Esophagus (tissue), 2 donors: ENCODE results near the gene EPHX1. TPM values are rescaled to one million over a fixed set of nuclear protein-coding genes. Genes with fewer than 3 reads are reported as not detected.
A peak's percentile ranks its signal among the peaks of the same experiment; 100 is the strongest.

Source experiments
- H3K27ac ChIP-seq, 2 donors: one replicate each; pipeline ENCODE4 v1.5.1; 2013; ENCODE audit warnings: low read depth in 2 of 2, mild to moderate bottlenecking in 2 of 2, inconsistent platforms in 1 of 2, low read length in 1 of 2, moderate library complexity in 1 of 2
- H3K27me3 ChIP-seq, 2 donors: one replicate each; pipeline ENCODE4 v1.6.1; 2013; ENCODE audit warnings: low read length in 2 of 2, control low read depth in 1 of 2, mild to moderate bottlenecking in 1 of 2; ENCODE audit not compliant: insufficient read depth in 2 of 2, control insufficient read depth in 1 of 2
- H3K36me3 ChIP-seq, 2 donors: one replicate each; pipeline ENCODE4 v1.6.1; 2013; ENCODE audit warnings: low read length in 1 of 2; ENCODE audit not compliant: control insufficient read depth in 2 of 2, insufficient read depth in 2 of 2
- H3K4me1 ChIP-seq, 2 donors: one replicate each; pipeline ENCODE4 v1.6.1; 2013; ENCODE audit warnings: low read length in 1 of 2; ENCODE audit not compliant: control insufficient read depth in 2 of 2, insufficient read depth in 2 of 2
- H3K4me3 ChIP-seq, 2 donors: one replicate each; pipeline ENCODE4 v1.5.1; 2013; ENCODE audit warnings: low read length in 2 of 2, mild to moderate bottlenecking in 2 of 2, low read depth in 1 of 2, moderate library complexity in 1 of 2
- H3K9me3 ChIP-seq, 2 donors: one replicate each; pipeline ENCODE4 v1.6.1; 2013; ENCODE audit warnings: mild to moderate bottlenecking in 2 of 2, low read depth in 1 of 2, low read length in 1 of 2, moderate library complexity in 1 of 2; ENCODE audit not compliant: control insufficient read depth in 2 of 2, insufficient read depth in 1 of 2
- WGBS, 2 donors: extraction: QIAGEN DNeasy Blood & Tissue Kit; methylation state at CpG; one replicate each; pipeline ENCODE4 v1.1.7; 2013; 5-methylcytosine and 5-hydroxymethylcytosine counted together
- polyA plus RNA-seq, 2 donors: library from polyadenylated mRNA; stranded (reverse); fragments of 200-250 nt; gene quantifications; one replicate each; pipeline ENCODE4 v1.2.3, GENCODE V29; 2013
- donor health status: healthy with polysubstance abuse.
- donor health status: Bipolar disorder and iron deficiency.

EPHX1 gene
- polyA plus RNA-seq, 2 donors = 62.5 to 90.7 TPM

- Histone ChIP-seq H3K9me3 (no peaks in the 10 kb centered on the region), H3K27ac (no peak overlapping the region), H3K4me1 (peaks cover 10 to 23% of the 10 kb centered on the region in 2 donors), H3K4me3 (no peak overlapping the region), H3K27me3 (no peaks in the 10 kb centered on the region), H3K36me3 (peaks cover 6 to 20% of the 10 kb centered on the region in 2 donors)
- WGBS, 2 donors = 91 to 96% methylated on average over 11 of the region's 11 CpGs
Observed at GRCh38 chr1:225874431-225874830, 64.5 kb downstream of the EPHX1 start.

GRCh38 chr1:225875044-225875815 lies 65.3 kb downstream of the EPHX1 start:
- Histone ChIP-seq H3K9me3 (no peaks in the 10 kb centered on the region), H3K4me1 (peaks cover 13 to 27% of the 10 kb centered on the region in 2 donors), H3K36me3 (peaks cover 6 to 17% of the 10 kb centered on the region in 2 donors), H3K4me3 (no peak overlapping the region), H3K27ac (peak overlapping the region; percentile 73 to 90), H3K27me3 (no peaks in the 10 kb centered on the region)
- 60 to 69% methylated on average over 12 of the region's 12 CpGs for WGBS, 2 donors

GRCh38 chr1:225876900-225877510 lies 67.1 kb downstream of the EPHX1 start:
- H3K4me3 ChIP-seq = no peak overlapping the region
- no peaks in the 10 kb centered on the region for H3K27me3 ChIP-seq
- peaks cover 16 to 35% of the 10 kb centered on the region in 2 donors for H3K4me1 ChIP-seq
- H3K9me3 ChIP-seq = no peaks in the 10 kb centered on the region
- peaks cover 3 to 14% of the 10 kb centered on the region in 2 donors for H3K36me3 ChIP-seq
- no peak overlapping the region for H3K27ac ChIP-seq
- WGBS, 2 donors = 77 to 80% methylated on average over 12 of the region's 12 CpGs

GRCh38 chr1:225877580-225877979 lies 67.7 kb downstream of the EPHX1 start:
- no peak overlapping the region for H3K27ac ChIP-seq
- no peak overlapping the region for H3K4me3 ChIP-seq
- H3K27me3 ChIP-seq = no peaks in the 10 kb centered on the region
- H3K9me3 ChIP-seq = no peaks in the 10 kb centered on the region
- WGBS, 2 donors = 36 to 44% methylated on average over 10 of the region's 10 CpGs
- peaks cover 16 to 35% of the 10 kb centered on the region in 2 donors for H3K4me1 ChIP-seq
- peaks cover 3 to 14% of the 10 kb centered on the region in 2 donors for H3K36me3 ChIP-seq

- Histone ChIP-seq H3K36me3 (peaks cover 0 to 11% of the 10 kb centered on the region in 2 donors), H3K9me3 (no peaks in the 10 kb centered on the region), H3K27ac (no peak overlapping the region), H3K4me3 (no peak overlapping the region), H3K4me1 (peaks cover 16 to 35% of the 10 kb centered on the region in 2 donors), H3K27me3 (no peaks in the 10 kb centered on the region)
- WGBS, 2 donors = 67 to 87% methylated on average over 4 of the region's 4 CpGs
Observed at GRCh38 chr1:225878282-225878681, 68.4 kb downstream of the EPHX1 start.

- no peaks in the 10 kb centered on the region for H3K27me3 ChIP-seq
- no peak overlapping the region for H3K27ac ChIP-seq
- WGBS, 2 donors = 58 to 73% methylated on average over 8 of the region's 8 CpGs
- H3K4me1 ChIP-seq = peaks cover 14 to 30% of the 10 kb centered on the region in 2 donors
- H3K9me3 ChIP-seq = no peaks in the 10 kb centered on the region
- no peak overlapping the region for H3K4me3 ChIP-seq
- H3K36me3 ChIP-seq = peaks cover 0 to 5% of the 10 kb centered on the region in 2 donors
Observed at GRCh38 chr1:225879521-225880221, 69.7 kb downstream of the EPHX1 start.

GRCh38 chr1:225880222-225880588 lies 70.3 kb downstream of the EPHX1 start:
- no peak overlapping the region for H3K4me3 ChIP-seq
- WGBS, 2 donors = 59 to 86% methylated on average over 2 of the region's 2 CpGs

GRCh38 chr1:225880636-225881035 lies 70.7 kb downstream of the EPHX1 start:
- Histone ChIP-seq H3K9me3 (no peaks in the 10 kb centered on the region), H3K27me3 (no peaks in the 10 kb centered on the region), H3K4me1 (peaks cover 11 to 26% of the 10 kb centered on the region in 2 donors), H3K36me3 (peaks cover 0 to 5% of the 10 kb centered on the region in 2 donors), H3K4me3 (no peak overlapping the region), H3K27ac (peak overlapping the region in 1 of 2 donors; percentile 88)
- WGBS, 2 donors = 46 to 67% methylated on average over 5 of the region's 5 CpGs

More at GRCh38 chr1:225880222-225880588, 70.3 kb downstream of the EPHX1 start:
- H3K27me3 ChIP-seq = no peaks in the 10 kb centered on the region
- H3K9me3 ChIP-seq = no peaks in the 10 kb centered on the region
- no peak overlapping the region for H3K27ac ChIP-seq
- peaks cover 0 to 5% of the 10 kb centered on the region in 2 donors for H3K36me3 ChIP-seq
- H3K4me1 ChIP-seq = peaks cover 11 to 26% of the 10 kb centered on the region in 2 donors

GRCh38 chr1:225881081-225881958 lies 71.4 kb downstream of the EPHX1 start:
- no peaks in the 10 kb centered on the region for H3K9me3 ChIP-seq
- peak overlapping the region; percentile 82 to 88 for H3K27ac ChIP-seq
- peak overlapping the region; percentile 90 to 98 for H3K4me3 ChIP-seq
- WGBS, 2 donors = 3 to 8% methylated on average over 25 of the region's 25 CpGs
- peaks cover 11 to 23% of the 10 kb centered on the region in 2 donors for H3K4me1 ChIP-seq
- no peaks in the 10 kb centered on the region for H3K27me3 ChIP-seq
- H3K36me3 ChIP-seq = peaks cover 0 to 5% of the 10 kb centered on the region in 2 donors
